H4 (cell line): ENCODE measurements around the gene PACC1. TPM values are rescaled to one million over a fixed set of nuclear protein-coding genes. Genes with fewer than 3 reads are reported as not detected.
"Not testable (repeated sequence)": the region's sequence is repeated elsewhere in the genome, so short reads cannot be mapped to it uniquely, and the experiment has no call there.

Experiments
- DNase-seq: peaks from one replicate; pipeline ENCODE4 v3.0.0-alpha.2; 2015; ENCODE audit warnings: low spot score
- total RNA-seq: library from RNA; depleted of rRNA; stranded (reverse); fragments of >200 nt; shearing (Covaris generic); gene quantifications from 2 replicates; pipeline ENCODE4 v1.2.3, GENCODE V29; 2014

Gene PACC1
- total RNA-seq, 1 experiment from 2014 or later = 15.9 TPM

GRCh38 chr1:212396638-212397037 lies 18.0 kb downstream of the PACC1 start:
- no peak for DNase-seq

GRCh38 chr1:212395678-212396437 lies 18.8 kb downstream of the PACC1 start:
- not testable (repeated sequence) for DNase-seq

GRCh38 chr1:212388985-212389716 lies 25.5 kb downstream of the PACC1 start:
- no peak for DNase-seq

- no peak for DNase-seq
These were observed 28.7 kb downstream of the PACC1 start for GRCh38 chr1:212386029-212386428.

- no peak for DNase-seq
These were observed 33.2 kb downstream of the PACC1 start for GRCh38 chr1:212381397-212382035.

- DNase-seq = no peak
These were observed 35.3 kb downstream of the PACC1 start for GRCh38 chr1:212379366-212379765.

- DNase-seq = no peak
These were observed 37.0 kb downstream of the PACC1 start for GRCh38 chr1:212377644-212378043.

GRCh38 chr1:212375986-212376385 lies 38.7 kb downstream of the PACC1 start:
- DNase-seq = no peak

GRCh38 chr1:212368073-212368484 lies 46.6 kb downstream of the PACC1 start:
- peak; percentile 58 for DNase-seq

GRCh38 chr1:212367474-212368072 lies 47.1 kb downstream of the PACC1 start:
- DNase-seq = no peak

- DNase-seq = no peak
These were observed 47.8 kb downstream of the PACC1 start for GRCh38 chr1:212366901-212367300.

- DNase-seq = no peak
These were observed 49.7 kb downstream of the PACC1 start for GRCh38 chr1:212364985-212365384.

GRCh38 chr1:212359794-212360479 lies 54.7 kb downstream of the PACC1 start:
- no peak for DNase-seq

- DNase-seq = no peak
These were observed 59.3 kb downstream of the PACC1 start for GRCh38 chr1:212355230-212355969.

GRCh38 chr1:212354464-212354863 lies 60.2 kb downstream of the PACC1 start:
- DNase-seq = no peak

GRCh38 chr1:212353181-212353580 lies 61.5 kb downstream of the PACC1 start:
- no peak for DNase-seq

- no peak for DNase-seq
These were observed 62.9 kb downstream of the PACC1 start for GRCh38 chr1:212351588-212352362.

- no peak for DNase-seq
These were observed 68.1 kb downstream of the PACC1 start for GRCh38 chr1:212346601-212347000.

GRCh38 chr1:212344905-212345304 lies 69.8 kb downstream of the PACC1 start:
- DNase-seq = no peak

GRCh38 chr1:212341090-212341489 lies 73.6 kb downstream of the PACC1 start:
- no peak for DNase-seq
